Colon (tissue), 2 donors: ENCODE data around the gene MRPS21.

Experiments used
- FAIRE-seq: peaks from 2 replicates; lab custom pipeline; 2012; peaks lifted over from hg19 to GRCh38; lab: Jason Lieb, UNC
- donor health status: control.
- donor health status: control.

Gene MRPS21

GRCh38 chr1:150293433-150294253 is at the start of gene MRPS21:
MRPS21 (plus strand) TSS chr1:150293861; CDS start chr1:150294367, 506 bp downstream.
- FAIRE-seq, result no peak

GRCh38 chr1:150249936-150250335 is 43.7 kb upstream of the MRPS21 start:
- FAIRE-seq, result no peak

GRCh38 chr1:150256198-150256553 is 37.5 kb upstream of the MRPS21 start:
- FAIRE-seq, result no peak

GRCh38 chr1:150256554-150257341 is 36.9 kb upstream of the MRPS21 start:
- FAIRE-seq, result no peak

GRCh38 chr1:150257624-150258585 is 35.8 kb upstream of the MRPS21 start, which contains the start of gene CA14:
CA14 (plus strand) TSS chr1:150257774; CDS start chr1:150258129, 355 bp downstream.
- no peak for FAIRE-seq

- no peak for FAIRE-seq
Measured at GRCh38 chr1:150259217-150259616, 34.4 kb upstream of the MRPS21 start.

GRCh38 chr1:150259758-150260669 is 33.6 kb upstream of the MRPS21 start:
- no peak for FAIRE-seq

- FAIRE-seq, result no peak
Measured at GRCh38 chr1:150261367-150261766, 32.3 kb upstream of the MRPS21 start.

GRCh38 chr1:150262388-150263320 is 31.0 kb upstream of the MRPS21 start:
- FAIRE-seq, result no peak

- FAIRE-seq, result no peak
Measured at GRCh38 chr1:150263549-150263948, 30.1 kb upstream of the MRPS21 start.

- no peak for FAIRE-seq
Measured at GRCh38 chr1:150267896-150268295, 25.8 kb upstream of the MRPS21 start.

- no peak for FAIRE-seq
Measured at GRCh38 chr1:150268340-150268704, 25.3 kb upstream of the MRPS21 start.

GRCh38 chr1:150268705-150269403 is 24.8 kb upstream of the MRPS21 start, which contains the start of gene APH1A:
APH1A (minus strand) TSS chr1:150269016; CDS start chr1:150268810, 206 bp downstream.
- no peak for FAIRE-seq

GRCh38 chr1:150269451-150269850 is 24.2 kb upstream of the MRPS21 start:
- no peak for FAIRE-seq

- FAIRE-seq, result no peak
Measured at GRCh38 chr1:150271291-150271959, 22.2 kb upstream of the MRPS21 start.

- FAIRE-seq, result no peak
Measured at GRCh38 chr1:150273311-150273710, 20.4 kb upstream of the MRPS21 start.

GRCh38 chr1:150280138-150280707 is 13.4 kb upstream of the MRPS21 start:
- no peak for FAIRE-seq

GRCh38 chr1:150281221-150281757 is 12.4 kb upstream of the MRPS21 start:
- FAIRE-seq, result no peak
